Smooth muscle cell of the brain vasculature (primary cell): ENCODE data around the gene MELTF.

Source experiments
- DNase-seq: peaks from one replicate; pipeline ENCODE4 v3.0.0-alpha.2; 2012; ENCODE audit warnings: low read depth, low spot score

Gene MELTF

GRCh38 chr3:197010556-197011351 is 18.9 kb downstream of the MELTF start:
- DNase-seq: no peak

DNA sequence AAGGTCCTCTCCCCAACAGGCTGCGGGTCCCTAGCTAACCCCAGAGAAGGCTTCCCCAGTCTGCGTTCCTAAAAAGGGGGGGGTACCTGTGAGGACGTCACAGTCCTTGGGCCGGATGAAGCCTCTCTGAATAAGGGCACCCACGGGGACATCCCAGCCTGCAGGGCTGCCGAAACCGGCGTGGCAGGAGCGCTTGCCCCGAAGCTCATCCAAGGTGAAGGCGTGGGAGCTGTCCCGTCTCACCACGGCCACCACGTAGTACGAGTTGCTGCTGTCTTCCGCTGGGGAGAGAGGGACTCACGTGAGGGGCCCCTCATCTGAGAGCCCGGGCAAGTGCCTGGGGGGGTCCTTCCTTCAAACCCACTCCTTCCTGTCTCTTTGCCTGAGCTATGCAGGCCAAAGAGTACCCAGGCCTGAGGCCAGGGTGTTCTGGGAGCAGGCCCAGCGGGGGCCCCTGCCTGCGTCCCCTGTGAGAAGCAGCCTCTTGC is 20.0 kb downstream of the MELTF start:
- no peak for DNase-seq

DNA sequence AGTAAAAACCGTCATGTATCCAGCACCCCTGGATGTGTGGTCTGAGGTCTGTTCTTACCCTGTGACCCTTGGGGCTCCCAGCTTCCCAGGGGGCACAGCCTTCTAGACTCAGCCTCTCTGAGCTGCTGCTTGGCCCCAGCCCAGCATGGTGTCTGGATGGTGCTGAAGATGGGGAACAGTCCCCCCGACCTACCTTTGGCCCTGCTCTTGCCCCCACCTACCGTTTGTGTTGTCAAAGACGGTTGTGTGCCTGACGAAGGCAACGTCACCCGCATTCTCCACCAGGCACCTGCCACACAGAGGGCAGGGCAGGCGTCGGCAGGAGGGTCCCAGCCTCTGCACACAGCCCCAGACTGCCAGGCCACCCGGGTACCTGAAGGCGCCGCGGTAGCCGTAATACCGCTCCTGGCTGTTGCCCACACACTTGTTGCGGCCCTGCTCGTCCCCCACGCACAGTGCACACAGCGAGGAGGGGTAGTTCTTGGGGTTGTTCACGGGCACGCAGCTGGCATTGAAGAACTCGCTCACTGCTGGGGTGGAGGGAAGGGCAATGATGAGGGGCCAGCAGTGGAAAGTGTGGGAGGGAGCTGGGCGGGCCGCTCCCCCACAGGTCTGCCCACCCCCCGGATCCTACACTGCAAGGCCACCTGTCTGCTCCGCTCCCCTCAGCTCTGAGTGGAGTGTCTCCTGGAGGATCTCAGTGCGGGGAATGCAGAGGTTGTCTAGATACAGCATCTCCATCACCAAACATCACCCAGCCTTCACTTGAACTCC is 21.0 kb downstream of the MELTF start:
- DNase-seq: no peak

- DNase-seq: no peak
Observed at GRCh38 chr3:197007953-197008352, 21.7 kb downstream of the MELTF start.

- DNase-seq: no peak
Observed at GRCh38 chr3:197007296-197007940, 22.2 kb downstream of the MELTF start.

DNA sequence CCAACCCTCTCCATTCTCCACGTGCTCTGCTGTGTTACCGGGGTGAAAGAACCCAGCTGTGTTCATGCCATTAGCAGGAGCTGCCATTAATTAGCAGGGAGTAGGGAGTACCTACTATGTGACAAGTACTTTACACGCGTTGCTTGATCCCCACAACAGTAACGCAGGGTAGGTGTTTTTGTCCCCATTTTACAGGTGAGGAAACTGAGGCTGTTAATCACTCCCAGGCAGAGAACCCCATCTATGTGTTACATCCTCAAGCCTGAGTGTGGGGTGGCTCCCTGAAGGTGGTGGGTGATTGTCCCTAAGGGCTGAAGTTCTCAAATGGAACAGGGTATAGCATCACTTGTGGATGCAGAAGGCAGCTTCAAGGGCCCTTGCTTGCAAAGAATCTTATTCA is 22.8 kb downstream of the MELTF start:
- no peak for DNase-seq

DNA sequence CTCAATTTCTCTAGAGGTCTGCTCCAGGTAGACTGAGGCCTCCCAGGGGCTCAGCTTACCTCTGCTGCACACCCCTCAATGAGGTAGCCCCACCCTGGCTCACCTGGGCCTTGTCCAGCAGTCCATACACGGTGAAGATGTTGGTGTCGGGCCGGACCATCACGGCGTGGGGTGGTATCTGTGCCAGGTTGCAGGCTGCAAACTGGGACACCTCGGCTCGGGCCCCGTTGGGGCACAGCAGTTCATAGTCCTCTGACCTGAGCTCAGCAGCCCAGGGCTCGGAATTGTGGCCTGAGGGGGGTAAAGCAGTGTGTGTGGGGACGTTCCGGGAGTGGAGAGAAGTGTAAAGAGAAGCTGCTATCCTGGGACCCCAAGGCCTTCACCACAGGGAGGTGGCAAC is 23.2 kb downstream of the MELTF start:
- DNase-seq: no peak

DNA sequence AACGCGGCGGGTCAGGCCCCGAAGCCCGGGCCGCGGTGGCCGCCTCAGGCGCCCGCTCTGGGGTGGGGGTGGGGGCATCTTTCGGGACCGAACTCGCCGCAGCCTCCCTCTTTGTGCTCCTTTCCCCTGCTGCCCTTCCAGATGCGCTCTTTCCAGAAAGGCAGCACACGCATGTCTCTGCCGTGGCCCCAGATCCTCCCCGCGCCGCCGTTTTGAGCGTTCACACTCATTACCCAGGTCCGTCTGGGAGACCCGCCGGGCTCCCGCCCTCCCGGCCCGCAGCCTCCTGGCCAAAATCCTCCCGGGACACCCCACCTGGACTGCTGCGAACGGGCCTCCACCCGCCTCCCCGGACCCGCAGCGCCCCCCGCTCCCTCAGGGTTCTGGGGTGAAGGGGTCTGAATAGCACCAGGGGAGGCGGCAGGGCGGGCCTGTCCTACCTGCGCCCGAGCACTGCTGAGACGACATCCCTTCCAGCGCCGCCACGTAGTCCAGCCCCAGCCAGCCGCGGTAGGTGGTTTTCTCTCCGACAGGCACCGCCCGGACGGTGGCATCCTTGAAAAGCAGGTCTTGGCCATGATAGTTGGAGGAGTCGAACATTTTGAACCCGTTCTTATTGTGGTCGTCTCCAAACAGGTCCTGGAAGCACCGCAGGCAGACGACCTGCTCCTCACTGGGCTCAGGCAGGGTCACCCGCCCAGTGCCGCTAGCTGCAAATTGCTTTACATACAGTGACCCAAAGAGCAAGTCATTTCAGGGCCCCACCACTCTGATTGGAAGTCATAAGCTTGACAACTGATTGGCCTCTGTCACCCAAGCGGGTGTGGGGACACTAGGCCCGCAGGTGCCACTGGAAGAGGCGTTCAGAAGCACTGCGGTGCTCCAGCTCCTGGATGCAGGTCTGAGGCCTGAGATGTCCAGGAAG is 25.9 kb downstream of the MELTF start:
- no peak for DNase-seq

- no peak for DNase-seq
Observed at GRCh38 chr3:197002701-197003454, 26.7 kb downstream of the MELTF start.

DNA sequence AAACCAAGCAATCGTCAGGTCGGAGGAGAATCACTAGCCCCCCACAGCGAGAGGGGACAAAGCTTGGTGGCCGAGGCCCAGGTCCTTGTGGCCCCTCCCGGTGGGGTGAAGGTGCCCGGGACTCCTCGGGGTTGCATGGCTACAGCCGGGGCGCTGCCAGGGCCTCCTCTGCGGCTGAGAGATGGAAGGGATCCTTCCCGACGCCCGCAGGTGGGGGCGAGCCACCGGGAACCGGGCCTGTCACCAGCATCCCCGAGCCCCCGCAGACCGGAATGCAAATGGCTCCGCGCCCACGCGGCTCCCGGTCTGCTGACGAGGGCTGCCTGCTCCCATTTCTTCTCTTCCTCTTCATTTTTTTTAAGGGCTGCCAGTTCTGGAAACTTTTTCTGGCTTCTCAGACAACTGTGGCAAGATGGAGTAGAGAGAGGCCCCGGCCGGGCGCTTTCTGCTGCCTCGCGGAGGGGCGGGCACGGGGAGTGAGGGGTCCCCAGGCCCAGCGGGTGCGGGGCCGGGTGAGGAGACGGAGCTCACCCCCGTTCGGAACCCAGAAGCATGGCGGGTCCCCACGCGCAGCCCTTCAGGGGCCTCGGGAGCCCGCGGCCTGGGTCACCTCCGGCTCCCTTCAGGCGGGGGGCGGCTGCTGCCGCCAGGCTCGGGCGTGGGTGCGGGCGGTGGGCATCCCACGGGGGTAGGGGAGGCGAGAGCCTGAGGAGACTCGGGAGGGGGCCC is 27.5 kb downstream of the MELTF start:
- no peak for DNase-seq

GRCh38 chr3:197001106-197001971 is 28.3 kb downstream of the MELTF start:
- no peak for DNase-seq

GRCh38 chr3:197000211-197000610 is 29.4 kb downstream of the MELTF start:
- DNase-seq: no peak

DNA sequence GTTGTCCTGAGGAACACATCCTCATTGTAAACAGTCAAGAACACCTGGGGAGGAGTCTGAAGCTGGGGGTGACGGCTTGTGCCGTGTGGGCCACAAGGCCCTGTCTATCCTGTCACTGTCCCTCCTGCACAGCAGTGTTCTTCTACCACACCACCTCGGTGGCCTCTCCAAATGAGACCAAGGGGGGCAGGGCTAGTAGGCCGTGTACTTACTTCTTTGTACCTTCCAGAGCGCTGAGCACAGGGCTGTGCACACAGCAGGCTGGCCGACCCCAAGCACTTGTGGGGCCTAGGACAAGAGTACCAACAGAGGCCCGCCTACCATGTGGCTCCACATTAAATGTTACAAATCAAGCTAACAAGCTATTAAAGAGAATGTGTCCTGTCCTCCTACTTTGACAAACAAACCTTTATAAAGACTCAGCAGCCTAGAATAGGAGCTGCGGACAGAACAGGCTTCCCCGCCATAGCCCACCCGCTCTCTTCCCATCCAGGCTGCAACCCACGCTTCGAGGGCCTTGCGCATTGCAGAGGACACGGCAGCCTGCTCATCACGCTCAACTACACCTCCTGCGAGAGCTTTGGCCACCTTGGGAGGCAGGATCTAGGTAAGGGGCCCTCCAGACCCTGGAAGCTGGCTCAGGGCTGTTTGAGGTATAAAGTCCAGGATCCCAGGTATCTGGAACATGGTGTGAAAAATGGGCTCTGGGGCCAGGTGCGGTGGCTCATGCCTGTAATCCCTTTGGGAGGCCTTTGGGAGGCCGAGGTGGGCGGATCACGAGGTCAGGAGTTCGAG is 30.5 kb downstream of the MELTF start:
- DNase-seq: no peak

- no peak for DNase-seq
Observed at GRCh38 chr3:196997311-196997710, 32.3 kb downstream of the MELTF start.

- no peak for DNase-seq
Observed at GRCh38 chr3:196996454-196997265, 33.0 kb downstream of the MELTF start.

DNA sequence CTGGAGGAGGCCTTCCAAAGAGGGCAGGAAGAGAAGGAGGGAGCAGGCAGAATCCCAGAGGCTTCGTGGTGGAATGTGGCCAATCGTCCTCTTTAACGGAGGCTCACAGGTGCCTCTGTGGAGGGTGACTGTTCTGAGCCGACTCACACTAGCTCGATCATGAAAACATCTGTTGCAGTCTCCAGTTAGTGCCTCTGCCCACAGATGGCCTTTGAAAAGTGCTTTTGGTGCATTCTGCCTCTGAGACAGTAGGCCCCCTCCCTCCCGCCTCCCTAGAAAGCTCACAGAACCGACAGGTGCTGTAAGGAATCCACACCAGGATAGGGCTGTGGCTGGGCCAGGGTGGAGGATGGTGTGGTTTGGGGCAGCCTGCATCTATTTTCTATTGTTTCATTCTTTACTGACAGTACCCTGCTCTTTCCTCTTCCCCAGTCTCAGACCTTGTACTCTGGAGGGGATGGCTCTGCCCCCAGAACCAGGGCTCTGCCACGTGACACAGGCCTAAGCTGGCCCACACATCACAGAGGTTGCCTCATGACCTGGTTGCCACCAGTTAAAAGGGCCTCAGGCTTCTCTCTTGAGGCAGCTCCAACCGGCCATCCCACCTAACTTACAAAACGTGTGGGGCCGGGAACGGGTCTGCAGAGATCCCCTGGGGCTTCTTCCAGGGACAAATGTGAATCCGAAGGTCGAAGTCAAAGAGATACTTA is 33.8 kb downstream of the MELTF start:
- no peak for DNase-seq

DNA sequence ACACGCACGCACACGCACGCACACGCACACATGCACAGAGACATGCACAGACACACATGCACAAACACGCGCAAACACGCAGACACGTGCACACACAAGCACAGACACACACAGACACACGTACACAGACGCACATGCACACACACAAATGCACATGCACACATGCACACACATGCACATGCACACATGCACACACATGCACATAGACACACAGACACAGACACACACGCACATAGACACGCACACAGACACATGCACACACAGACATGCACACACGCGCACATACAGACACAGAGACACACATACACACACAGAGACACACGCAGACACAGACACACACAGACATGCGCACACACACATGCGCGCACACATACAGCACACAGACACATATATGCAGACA is 34.6 kb downstream of the MELTF start:
- no peak for DNase-seq
